ENCODE measurements around the gene CEP112.

The CEP112 gene

DNA sequence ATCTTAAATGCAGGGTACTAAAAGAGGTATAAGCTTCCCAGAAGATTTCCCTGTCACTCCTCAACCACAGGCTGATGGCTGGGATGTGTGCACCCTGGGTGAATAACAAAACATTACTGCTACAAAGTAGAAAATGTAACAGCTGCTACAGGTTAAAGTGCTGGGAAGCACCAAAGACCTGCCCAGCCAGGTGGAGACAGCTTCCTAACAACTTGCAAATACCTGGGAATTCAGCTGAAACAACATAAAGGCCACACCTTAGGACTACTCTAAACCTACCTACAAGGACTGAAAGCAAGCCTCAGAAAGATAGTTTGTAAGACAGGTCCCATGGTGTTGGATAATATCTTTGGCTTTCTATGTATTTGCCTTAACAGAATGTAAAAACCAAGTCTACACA is 118.5 kb downstream of the CEP112 start:
- no peak overlapping the region for H3K4me3 ChIP-seq (ENCODE audit: low read depth, low read length)
- TF ChIP-seq, protein P1, sequence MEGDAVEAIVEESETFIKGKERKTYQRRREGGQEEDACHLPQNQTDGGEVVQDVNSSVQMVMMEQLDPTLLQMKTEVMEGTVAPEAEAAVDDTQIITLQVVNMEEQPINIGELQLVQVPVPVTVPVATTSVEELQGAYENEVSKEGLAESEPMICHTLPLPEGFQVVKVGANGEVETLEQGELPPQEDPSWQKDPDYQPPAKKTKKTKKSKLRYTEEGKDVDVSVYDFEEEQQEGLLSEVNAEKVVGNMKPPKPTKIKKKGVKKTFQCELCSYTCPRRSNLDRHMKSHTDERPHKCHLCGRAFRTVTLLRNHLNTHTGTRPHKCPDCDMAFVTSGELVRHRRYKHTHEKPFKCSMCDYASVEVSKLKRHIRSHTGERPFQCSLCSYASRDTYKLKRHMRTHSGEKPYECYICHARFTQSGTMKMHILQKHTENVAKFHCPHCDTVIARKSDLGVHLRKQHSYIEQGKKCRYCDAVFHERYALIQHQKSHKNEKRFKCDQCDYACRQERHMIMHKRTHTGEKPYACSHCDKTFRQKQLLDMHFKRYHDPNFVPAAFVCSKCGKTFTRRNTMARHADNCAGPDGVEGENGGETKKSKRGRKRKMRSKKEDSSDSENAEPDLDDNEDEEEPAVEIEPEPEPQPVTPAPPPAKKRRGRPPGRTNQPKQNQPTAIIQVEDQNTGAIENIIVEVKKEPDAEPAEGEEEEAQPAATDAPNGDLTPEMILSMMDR (IDR thresholded peaks at IDR 0.05; ENCODE audit: low read depth, low read length) = no peak
- DNase-seq (ENCODE audit: low read depth, low spot score) = no peak
- in situ Hi-C loops (cut with HindIII; ENCODE audit: low sequenced_read_pairs) = no loop called here

DNA sequence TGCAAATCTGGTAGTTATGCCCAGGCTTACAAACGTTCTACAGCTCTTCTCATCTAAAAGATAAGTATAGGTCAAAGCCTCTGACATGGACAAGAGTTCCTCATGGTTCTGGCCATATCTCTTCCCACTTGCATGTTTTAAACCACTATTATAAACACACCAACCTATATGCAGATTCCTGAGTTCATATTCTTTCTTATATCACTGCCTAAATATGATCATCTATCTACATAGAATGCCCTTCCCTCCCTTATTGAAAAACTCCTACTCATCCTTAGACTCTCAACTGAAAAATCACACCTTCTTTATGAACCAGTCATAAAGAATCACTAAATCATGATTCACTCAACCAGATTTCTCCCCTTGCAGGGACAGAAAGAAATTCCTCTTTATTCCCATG is 128.2 kb downstream of the CEP112 start:
- TF ChIP-seq, protein P1 (IDR thresholded peaks at IDR 0.05; ENCODE audit: low read depth, low read length) = no peak
- no peak overlapping the region for H3K4me3 ChIP-seq (ENCODE audit: low read depth, low read length)
- DNase-seq (ENCODE audit: low read depth, low spot score) = no peak
- in situ Hi-C loops (cut with HindIII; ENCODE audit: low sequenced_read_pairs) = no loop called here

DNA sequence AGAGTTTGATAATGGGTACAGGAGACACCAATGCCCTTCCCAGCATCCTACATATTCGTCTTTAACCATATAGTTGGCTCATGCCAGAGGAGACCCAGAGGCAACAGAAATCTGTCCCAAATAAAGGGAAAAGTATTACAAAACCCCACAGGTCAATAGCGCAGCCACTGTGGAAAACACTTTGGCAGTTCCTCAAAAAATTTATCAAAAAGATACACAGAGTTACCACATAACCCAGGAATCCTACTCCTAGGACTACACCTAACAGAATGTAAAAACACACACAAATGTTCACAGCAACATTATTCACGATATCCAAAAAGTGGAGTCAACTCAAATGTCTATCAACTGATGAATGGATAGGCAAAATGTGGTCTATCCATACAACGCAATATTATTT is 135.8 kb downstream of the CEP112 start:
- DNase-seq (ENCODE audit: low read depth, low spot score) = no peak
- no peak overlapping the region for H3K4me3 ChIP-seq (ENCODE audit: low read depth, low read length)
- in situ Hi-C loops (cut with HindIII; ENCODE audit: low sequenced_read_pairs) = no loop called here
- TF ChIP-seq, protein P1 (IDR thresholded peaks at IDR 0.05; ENCODE audit: low read depth, low read length) = no peak

DNA sequence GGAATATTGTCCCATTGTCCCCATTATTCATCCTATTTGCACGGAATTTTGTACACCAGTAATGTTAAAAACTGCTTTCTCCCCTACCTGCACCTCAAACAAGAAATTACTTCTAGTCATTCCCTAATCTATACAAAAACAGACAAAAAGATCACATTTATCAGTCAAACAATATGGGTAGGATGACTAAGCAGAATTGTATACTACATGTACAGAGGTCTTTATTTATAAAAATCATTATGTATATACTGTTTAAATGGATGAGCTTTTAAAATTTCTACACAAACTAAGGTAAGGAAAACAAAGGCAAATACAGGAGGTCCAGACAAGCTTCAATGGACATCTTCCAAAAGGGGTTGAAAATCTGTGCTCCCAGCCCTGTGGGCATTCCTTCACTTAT is 137.7 kb downstream of the CEP112 start:
- in situ Hi-C loops (cut with HindIII; ENCODE audit: low sequenced_read_pairs) = no loop called here
- DNase-seq (ENCODE audit: low read depth, low spot score) = no peak
- TF ChIP-seq, protein P1 (IDR thresholded peaks at IDR 0.05; ENCODE audit: low read depth, low read length) = no peak
- H3K4me3 ChIP-seq (ENCODE audit: low read depth, low read length) = no peak overlapping the region

DNA sequence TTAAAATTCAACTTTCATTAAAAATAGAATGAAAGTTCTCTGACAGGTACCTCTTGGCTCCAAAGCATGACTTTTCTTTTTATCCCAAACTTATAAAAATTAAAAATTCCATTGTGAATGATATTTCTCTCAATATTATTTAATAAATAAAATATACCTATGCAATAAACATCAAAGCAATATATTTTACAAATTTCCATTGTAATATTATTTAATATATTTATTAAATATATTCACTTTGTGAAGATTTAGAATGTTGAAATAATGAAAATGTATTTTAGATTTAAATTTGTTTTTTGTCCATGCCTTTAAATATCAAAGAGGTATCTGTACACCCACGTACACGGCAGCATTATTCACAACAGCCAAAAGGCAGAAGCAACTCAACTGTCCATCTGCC is 147.8 kb downstream of the CEP112 start:
- in situ Hi-C loops (cut with HindIII; ENCODE audit: low sequenced_read_pairs) = no loop called here
- no peak overlapping the region for H3K4me3 ChIP-seq (ENCODE audit: low read depth, low read length)
- DNase-seq (ENCODE audit: low read depth, low spot score) = no peak
- TF ChIP-seq, protein P1 (IDR thresholded peaks at IDR 0.05; ENCODE audit: low read depth, low read length) = no peak

DNA sequence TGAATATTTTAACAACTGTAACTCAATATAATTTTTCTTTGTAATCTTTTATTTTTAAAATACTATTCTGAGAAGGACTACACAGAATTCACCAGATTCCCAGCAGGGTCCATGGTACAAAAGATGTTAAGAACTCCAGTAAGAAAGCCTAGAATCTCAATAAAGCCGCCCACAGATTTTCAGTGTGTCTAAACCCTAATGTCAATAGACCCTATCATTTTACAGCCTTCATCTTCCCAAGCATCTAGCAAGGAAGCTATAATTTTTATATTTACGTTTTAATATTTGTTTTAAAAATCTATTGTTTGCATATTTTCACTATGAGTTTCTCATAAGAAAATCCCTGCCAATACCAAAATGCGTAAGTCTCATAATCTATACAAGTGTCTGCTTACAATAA is 148.5 kb downstream of the CEP112 start:
- no peak overlapping the region for H3K4me3 ChIP-seq (ENCODE audit: low read depth, low read length)
- in situ Hi-C loops (cut with HindIII; ENCODE audit: low sequenced_read_pairs) = no loop called here
- no peak for DNase-seq (ENCODE audit: low read depth, low spot score)
- TF ChIP-seq, protein P1 (IDR thresholded peaks at IDR 0.05; ENCODE audit: low read depth, low read length) = no peak

DNA sequence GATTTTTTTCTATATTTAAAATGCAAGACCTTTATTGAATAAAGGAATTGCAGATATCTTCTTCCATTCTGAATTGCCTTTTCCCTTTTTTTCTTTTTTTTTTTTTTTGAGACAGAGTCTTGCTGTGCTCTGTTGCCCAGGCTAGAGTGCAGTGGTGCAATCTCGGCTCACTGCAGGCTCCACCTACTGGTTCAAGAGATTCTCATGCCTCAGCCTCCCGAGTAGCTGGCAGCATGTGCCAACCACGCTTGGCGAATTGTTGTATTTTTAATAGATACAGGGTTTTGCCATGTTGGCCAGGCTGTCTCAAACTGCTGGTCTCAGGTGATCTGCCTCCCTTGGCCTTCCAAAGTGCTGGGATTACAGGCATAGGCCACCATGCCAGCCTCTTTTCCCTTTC is 151.5 kb downstream of the CEP112 start:
- TF ChIP-seq, protein P1 (IDR thresholded peaks at IDR 0.05; ENCODE audit: low read depth, low read length) = no peak
- no peak for DNase-seq (ENCODE audit: low read depth, low spot score)
- H3K4me3 ChIP-seq (ENCODE audit: low read depth, low read length) = no peak overlapping the region
- in situ Hi-C loops (cut with HindIII; ENCODE audit: low sequenced_read_pairs) = no loop called here
